Measurements from ENCODE around the gene CSNK2A2. TPM values are rescaled to one million over a fixed set of nuclear protein-coding genes. Genes with fewer than 3 reads are reported as not detected.

The CSNK2A2 gene
- polyA plus RNA-seq, 1 experiment, result 43.8 TPM

DNA sequence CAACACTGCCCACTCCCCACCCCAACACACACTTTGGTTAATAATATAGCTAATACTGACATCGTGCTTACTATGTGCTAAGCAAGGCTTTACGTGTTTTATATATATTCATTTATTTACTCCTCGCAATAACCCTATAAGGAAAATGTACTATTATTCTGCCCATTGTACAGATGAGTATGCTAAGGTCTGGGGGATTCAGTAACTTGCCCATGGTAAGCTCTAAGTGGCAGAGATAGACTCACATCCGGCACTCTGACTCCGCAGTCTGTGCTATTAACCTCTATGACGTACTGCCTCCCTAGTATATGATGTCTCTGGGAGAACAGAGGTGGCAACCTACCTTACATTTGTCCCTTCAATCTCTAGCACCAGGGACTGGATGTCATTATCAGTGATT, 81.4 kb downstream of the CSNK2A2 start:
- TF ChIP-seq, protein P1, sequence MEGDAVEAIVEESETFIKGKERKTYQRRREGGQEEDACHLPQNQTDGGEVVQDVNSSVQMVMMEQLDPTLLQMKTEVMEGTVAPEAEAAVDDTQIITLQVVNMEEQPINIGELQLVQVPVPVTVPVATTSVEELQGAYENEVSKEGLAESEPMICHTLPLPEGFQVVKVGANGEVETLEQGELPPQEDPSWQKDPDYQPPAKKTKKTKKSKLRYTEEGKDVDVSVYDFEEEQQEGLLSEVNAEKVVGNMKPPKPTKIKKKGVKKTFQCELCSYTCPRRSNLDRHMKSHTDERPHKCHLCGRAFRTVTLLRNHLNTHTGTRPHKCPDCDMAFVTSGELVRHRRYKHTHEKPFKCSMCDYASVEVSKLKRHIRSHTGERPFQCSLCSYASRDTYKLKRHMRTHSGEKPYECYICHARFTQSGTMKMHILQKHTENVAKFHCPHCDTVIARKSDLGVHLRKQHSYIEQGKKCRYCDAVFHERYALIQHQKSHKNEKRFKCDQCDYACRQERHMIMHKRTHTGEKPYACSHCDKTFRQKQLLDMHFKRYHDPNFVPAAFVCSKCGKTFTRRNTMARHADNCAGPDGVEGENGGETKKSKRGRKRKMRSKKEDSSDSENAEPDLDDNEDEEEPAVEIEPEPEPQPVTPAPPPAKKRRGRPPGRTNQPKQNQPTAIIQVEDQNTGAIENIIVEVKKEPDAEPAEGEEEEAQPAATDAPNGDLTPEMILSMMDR (IDR thresholded peaks at IDR 0.05; ENCODE audit: low read depth, low read length), result no peak
- no peak overlapping the region for H3K4me3 ChIP-seq (ENCODE audit: low read depth, low read length)
- no peak for DNase-seq (ENCODE audit: low read depth, low spot score)
- H3K27me3 ChIP-seq (ENCODE audit: control insufficient read depth, insufficient read depth, low read length), result no peaks in the 10 kb centered on the region
- ChIA-PET POLR2A (interaction anchor here (1.2 kb wide), 1 partner anchor 116 kb away, joined by 3 read pairs; the partner anchor contains the start of gene ZNF319), CTCF (interaction anchor here (0.9 to 1.0 kb wide), 2 partner anchors 8 to 19 kb away, joined by 3 to 6 read pairs; no protein-coding TSS in a partner anchor)
- H3K9me3 ChIP-seq (ENCODE audit: control insufficient read depth, insufficient read depth, low read length), result no peaks in the 10 kb centered on the region
- H3K27ac ChIP-seq (ENCODE audit: low read depth, low read length), result peak overlapping the region; percentile 48

DNA sequence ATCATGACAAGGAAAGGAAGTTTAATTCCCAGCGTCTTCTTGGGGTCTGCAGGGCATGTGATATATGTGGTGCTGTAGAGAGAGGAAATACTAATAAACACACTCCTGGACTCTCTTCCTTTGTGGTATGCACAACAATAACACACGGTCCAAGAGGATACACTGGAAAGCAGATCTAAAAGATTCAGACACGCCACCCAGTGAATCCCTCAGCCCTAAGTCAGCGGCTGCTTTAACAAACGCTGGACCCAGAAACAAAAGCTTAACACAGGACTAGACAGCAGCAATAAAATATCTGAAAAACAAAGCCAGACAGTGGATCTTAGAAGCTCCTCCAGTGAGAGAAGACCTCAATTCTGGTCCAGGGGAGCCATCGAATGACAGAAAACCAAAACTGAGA, 81.8 kb downstream of the CSNK2A2 start:
- peak; percentile 43 for DNase-seq (ENCODE audit: low read depth, low spot score)
- ChIA-PET POLR2A (interaction anchor here (1.2 to 1.9 kb wide), 2 partner anchors 13 to 116 kb away, joined by 3 to 5 read pairs; partner anchors contain the start of genes CFAP20 and ZNF319), CTCF (interaction anchor here (0.9 to 1.0 kb wide), 2 partner anchors 9 to 19 kb away, joined by 3 to 6 read pairs; no protein-coding TSS in a partner anchor)
- TF ChIP-seq, protein P1 (IDR thresholded peaks at IDR 0.05; ENCODE audit: low read depth, low read length), result no peak
- H3K27me3 ChIP-seq (ENCODE audit: control insufficient read depth, insufficient read depth, low read length), result no peaks in the 10 kb centered on the region
- no peaks in the 10 kb centered on the region for H3K9me3 ChIP-seq (ENCODE audit: control insufficient read depth, insufficient read depth, low read length)
- peak overlapping the region; percentile 48 for H3K27ac ChIP-seq (ENCODE audit: low read depth, low read length)
- no peak overlapping the region for H3K4me3 ChIP-seq (ENCODE audit: low read depth, low read length)

DNA sequence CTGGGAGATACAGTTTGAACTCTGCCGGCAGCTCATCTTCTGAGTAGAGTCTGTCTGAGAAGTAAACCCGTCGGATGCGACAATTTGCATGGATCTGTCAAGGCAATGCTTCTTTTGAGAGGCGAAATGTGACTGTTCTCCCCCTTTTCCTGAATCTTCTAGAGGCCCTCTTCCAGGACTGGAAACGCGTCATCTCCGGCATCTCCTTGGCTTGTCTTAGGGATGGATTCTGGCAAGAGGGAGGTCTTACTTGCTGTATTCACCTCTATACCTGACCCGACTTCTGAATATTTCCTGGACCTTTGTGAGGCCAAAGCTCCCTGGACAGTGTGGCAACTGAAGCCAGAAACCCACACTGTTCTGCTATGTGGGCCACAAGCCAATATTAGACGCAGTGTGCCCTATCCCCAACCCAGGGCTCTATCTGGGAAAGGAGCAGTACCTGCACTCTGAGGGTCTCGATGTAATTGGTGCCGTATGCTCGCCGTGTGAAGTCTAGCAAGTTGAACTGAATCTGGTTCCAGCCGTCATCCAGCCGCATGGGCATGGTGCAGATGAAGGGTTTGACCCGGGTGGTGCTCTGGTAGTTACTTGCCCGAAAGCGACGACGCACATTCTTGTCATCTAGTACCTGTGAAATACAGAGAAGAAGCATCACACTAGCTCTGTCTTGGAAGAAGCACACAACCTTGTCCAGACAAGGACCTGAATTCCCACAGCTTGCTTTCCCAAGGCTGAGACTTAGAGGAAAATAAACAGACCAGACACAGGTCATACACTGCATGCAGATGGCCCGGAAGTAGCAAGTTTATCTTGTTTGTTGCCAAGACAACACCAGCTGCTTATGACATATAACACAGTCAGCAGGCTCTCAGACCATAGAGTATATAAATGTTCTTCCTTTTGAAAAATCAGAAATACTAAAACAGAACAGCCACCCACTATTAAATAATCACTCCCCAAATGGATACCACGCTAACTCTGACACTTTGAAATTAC, 82.8 kb downstream of the CSNK2A2 start:
- POLR2A ChIA-PET, result interaction anchor here (1.9 kb wide), 1 partner anchor 14 kb away, joined by 5 read pairs; the partner anchor contains the start of gene CFAP20

DNA sequence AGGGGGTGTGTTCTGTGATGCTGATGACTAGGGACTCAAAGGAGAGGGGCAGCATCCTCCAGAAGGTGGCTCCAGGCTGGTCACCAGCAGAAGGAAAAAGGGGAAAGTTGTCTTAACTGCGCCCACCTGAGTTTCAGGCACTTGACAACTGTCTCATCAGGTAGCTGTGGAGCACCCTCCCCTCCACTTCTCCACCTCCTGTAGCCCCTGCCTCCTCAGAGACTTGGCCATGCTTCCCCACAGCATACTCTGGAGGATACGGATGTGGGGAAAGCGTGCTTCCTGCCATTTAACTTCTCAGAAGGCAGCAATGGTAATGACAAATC, 86.6 kb downstream of the CSNK2A2 start:
- POLR2A ChIA-PET, result no interaction called here
- Histone ChIP-seq H3K27me3 (ENCODE audit: control insufficient read depth, insufficient read depth, low read length) (no peaks in the 10 kb centered on the region), H3K9me3 (ENCODE audit: control insufficient read depth, insufficient read depth, low read length) (no peaks in the 10 kb centered on the region), H3K27ac (ENCODE audit: low read depth, low read length) (no peak overlapping the region), H3K4me3 (ENCODE audit: low read depth, low read length) (no peak overlapping the region)
- TF ChIP-seq, protein P1 (IDR thresholded peaks at IDR 0.05; ENCODE audit: low read depth, low read length), result no peak
- CTCF ChIA-PET, result no interaction called here
- DNase-seq (ENCODE audit: low read depth, low spot score), result no peak

More for the DNA sequence above, 82.8 kb downstream of the CSNK2A2 start:
- peak; percentile 43 for DNase-seq (ENCODE audit: low read depth, low spot score)
- TF ChIP-seq, protein P1 (IDR thresholded peaks at IDR 0.05; ENCODE audit: low read depth, low read length), result no peak
- Histone ChIP-seq H3K4me3 (ENCODE audit: low read depth, low read length) (no peak overlapping the region), H3K27me3 (ENCODE audit: control insufficient read depth, insufficient read depth, low read length) (no peaks in the 10 kb centered on the region), H3K27ac (ENCODE audit: low read depth, low read length) (no peak overlapping the region), H3K9me3 (ENCODE audit: control insufficient read depth, insufficient read depth, low read length) (no peaks in the 10 kb centered on the region)
- CTCF ChIA-PET, result no interaction called here
